HG02973 (cell line): ENCODE measurements around the gene POP5.
"Not testable (repeated sequence)": the region's sequence is repeated elsewhere in the genome, so short reads cannot be mapped to it uniquely, and the experiment has no call there.

ENCODE experiments used
- ATAC-seq: cut with Tn5 transposase; IDR thresholded peaks from one replicate; pipeline ENCODE4 v1.9.1; 2021; ENCODE audit warnings: moderate library complexity; ENCODE audit not compliant: unreplicated experiment

The POP5 gene

DNA sequence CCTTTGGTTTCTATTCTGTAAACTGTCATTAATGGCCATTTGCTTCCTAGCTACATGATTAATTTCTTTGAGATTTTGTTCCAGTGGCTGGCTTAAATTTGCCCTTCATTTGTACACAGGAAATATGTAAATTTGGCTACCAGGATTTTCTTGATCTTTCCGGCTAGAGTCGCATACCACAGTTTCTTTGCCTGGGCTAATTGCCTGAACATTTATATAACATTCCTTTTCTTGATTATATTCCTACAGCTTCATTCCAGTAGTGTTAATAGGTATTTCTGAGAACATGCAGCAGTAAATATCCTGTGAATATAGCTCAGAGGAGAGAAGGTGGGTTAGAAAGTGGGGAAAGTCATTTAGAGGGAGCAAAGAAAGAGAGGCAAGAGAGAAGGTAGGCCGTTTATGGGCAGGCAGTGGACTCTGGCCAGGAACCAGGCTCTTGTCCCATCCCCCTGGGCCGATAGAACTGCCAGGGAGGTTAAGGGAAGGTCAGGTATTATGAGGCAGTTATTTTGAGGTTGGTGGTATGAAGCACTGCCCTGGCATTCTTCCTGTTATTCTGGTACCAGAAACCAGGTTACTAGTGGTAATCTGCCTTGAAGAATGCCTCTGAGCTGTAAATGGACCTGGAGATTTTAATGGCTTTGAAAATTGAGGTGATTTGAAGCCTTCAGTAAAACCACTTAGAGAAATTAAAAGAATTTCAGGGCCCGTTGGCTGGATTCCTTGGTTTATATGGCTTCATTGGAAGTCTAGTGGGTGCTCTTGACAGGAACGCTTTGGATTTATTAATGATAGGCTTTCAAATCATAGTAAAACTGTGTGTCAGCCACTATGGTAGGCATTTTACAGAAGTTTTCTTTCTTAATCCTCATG is 42.7 kb downstream of the POP5 start:
- no peak for ATAC-seq

DNA sequence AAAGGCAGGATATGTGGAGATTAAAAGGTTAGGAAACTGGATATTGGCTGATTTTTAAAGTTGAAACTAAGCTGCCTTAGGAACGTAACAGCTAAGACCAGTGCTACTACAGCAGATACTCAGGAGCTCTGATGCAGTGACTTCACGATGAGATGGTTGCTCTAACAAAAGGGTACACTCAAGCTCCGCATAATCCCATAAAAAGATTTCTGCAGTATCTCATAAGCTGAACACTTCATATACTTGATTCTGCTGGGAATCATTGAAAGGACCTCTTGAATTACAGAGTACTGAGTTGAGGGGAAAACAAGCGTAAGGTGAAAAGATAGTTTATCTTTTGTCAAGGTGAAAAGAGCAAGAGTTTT is 43.4 kb downstream of the POP5 start:
- ATAC-seq, result no peak

DNA sequence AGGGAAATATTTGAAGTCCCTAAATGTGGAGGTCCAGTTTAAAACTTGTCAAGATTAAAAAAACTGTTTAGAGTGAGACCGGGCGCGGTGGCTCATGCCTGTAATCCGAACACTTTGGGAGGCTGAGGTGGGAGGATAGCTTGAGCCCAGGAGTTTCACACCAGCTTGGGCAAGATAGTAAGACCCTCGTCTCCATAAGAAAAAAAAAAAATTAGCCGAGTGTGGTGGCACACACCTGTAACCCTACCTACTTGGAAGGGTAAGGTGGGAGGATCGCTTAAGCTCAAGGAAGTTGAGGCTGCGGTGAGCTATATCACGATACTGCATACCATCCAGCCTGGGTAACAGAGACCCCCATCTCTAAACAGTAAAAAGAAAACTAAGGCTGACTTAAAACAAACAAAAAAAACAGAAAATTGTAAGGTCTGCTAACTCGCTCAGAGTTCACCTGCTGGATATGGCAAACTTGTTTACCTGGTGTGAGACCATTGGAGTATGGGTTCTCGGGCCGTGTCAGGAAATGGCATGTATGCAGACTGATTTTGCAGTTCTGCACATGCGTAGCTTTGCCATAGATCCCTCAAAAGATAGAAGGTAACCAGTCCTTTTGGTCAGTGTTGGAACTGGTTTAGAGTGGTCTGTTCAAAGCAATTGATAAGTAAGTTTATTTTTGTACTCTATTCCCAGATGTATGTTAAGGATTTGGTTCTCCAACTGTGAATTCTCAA is 45.0 kb downstream of the POP5 start:
- ATAC-seq, result no peak

- ATAC-seq, result peak; percentile 42
Observed at GRCh38 chr12:120534703-120535655, 46.2 kb downstream of the POP5 start.

DNA sequence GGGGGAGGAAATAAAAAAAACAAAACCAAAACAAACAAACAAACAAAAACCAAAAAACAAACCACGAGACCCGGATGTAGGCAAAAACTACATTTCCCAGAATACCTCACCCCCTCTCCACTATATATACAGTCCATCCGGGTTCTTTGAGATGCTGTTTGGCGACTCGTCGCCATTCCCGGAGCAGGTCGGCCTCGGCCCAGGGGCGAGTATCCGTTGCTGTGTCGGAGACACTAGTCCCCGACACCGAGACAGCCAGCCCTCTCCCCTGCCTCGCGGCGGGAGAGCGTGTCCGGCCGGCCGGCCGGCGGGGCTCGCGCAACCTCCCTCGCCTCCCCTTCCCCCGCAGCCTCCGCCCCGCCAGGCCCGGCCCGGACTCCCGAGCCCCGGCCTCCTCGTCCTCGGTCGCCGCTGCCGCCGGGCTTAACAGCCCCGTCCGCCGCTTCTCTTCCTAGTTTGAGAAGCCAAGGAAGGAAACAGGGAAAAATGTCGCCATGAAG is 46.9 kb downstream of the POP5 start, which contains the start of gene RNF10:
RNF10 (plus strand) TSS at position 154 of the 500 bp plus-strand sequence. CDS start 456 bp downstream, outside the sequence.
- ATAC-seq, result peak; percentile 50

DNA sequence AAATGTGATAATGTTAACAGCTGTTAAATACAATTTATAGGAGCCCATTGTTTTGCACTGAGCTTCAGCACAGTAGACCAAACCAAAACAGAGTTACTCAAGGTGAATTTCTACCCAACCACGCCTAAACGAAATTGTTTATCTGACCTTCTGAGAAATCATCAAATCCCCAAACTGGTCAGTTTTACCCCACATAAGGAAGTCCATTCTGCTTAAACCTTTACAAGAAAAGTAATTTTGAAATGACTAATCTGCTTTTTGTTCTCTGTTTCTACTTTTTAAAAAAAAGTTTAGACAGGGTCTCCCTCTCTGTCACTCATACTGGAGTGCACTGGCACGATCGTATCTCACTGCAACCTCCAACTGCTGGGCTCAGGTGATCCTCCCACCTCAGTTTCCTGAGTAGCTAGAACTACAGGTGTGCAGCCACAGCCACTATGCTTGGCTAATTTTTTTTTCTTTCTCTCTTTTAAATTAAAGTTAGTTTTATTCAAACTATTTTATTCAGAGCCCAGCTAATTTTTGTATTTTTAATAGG is 48.4 kb downstream of the POP5 start:
- no peak for ATAC-seq

DNA sequence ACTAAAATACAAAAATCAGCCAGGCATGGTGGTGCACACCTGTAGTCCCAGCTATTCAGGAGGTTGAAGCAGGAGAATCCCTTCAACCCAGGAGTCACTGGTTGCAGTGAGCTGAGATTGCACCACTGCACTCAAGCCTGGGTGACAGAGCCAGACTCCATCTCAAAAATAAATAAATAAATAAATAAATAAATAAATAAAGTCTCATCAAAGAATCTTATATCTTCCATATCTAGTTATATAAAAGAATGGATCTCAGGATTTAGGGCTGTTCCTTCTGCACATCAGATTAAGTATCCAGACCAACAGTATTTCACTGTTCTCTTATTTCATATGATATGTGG is 50.8 kb downstream of the POP5 start:
- not testable (repeated sequence) for ATAC-seq

DNA sequence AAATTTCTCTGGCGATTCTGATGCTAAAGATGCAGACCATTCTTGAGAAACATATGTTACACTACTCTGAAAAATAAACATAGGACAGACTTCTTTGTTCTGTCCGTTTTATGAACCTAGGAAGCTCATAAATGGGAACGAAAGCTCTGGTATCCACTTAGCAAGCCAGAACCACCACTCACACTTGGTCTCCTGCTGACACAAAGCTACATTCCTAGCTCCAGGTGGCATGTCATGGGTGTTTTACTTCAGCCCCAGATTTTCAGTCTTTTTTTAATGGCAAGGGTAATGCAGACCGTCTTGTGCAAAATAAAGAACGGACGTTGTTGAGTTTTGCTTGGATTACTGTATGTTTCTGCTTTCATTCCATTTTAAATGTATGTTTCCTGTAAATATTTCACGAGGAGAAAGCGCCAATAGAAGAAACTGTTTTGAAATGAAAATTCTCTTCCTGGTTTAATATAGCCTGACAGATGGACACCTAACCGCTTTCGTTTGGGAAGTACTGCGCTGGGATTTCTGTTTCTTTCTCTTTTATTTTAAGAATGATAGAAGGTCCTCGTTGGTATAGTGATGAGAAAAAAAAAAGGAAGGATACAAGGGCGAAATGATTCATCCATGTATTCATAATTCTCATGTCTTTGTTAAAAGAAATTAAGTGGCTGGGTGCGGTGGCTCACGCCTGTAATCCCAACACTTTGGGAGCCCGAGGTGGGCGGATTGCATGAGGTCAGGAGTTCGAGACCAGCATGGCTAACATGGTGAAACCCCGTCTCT is 51.4 kb downstream of the POP5 start:
- no peak for ATAC-seq

- peak; percentile 76 for ATAC-seq
Observed at GRCh38 chr12:120528861-120529525, 52.2 kb downstream of the POP5 start, which contains the start of gene COQ5. Gene COQ5 (minus strand): TSS chr12:120529158. CDS start chr12:120529141, 17 bp downstream.
